ENCODE results near the gene TMEM151B.

Gene TMEM151B

DNA sequence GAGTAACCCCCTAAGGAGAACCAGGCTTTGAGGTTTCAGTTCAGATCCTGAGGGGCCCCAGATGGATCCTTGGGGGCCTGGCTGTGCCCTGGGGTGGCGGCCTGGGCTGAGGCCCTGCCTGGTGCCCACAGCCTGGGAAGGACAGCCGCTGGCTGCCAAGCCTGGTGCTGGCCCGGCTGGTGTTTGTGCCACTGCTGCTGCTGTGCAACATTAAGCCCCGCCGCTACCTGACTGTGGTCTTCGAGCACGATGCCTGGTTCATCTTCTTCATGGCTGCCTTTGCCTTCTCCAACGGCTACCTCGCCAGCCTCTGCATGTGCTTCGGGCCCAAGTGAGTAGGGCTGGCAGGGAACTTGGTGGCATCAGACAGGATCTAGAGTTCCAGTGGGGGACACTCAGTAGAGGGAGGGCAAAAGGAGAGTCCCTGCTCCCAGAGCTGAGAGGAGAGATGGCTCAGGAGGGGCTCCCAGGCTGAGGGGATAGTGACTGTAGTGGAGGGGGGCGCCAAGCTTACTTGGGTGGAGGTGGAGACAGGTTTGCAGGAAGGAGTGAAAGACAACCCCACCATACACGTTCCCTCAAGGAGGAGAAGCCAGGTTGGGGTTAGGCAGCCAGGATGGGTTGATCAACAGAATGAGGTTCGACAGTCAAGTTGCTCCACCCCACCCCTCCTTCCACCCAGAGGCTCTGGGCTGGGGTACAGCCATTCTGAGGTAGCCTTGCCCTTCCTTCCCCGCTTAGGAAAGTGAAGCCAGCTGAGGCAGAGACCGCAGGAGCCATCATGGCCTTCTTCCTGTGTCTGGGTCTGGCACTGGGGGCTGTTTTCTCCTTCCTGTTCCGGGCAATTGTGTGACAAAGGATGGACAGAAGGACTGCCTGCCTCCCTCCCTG, 37.3 kb upstream of the TMEM151B start:
- no peak overlapping the region for H3K4me3 ChIP-seq (ENCODE audit: control insufficient read depth in 1 of 7, extremely low read depth in 1 of 7, insufficient read depth in 4 of 7, low read depth in 2 of 7, low read length in 6 of 7)
- no peak overlapping the region for H3K27ac ChIP-seq (ENCODE audit: insufficient read depth in 1 of 2, low read depth in 1 of 2, low read length in 2 of 2, poor library complexity in 1 of 2, severe bottlenecking in 2 of 2)
- ChIA-PET CTCF (interaction anchor here (0.7 to 6.3 kb wide), 14 partner anchors 9 to 134 kb away, joined by 3 to 96 read pairs (median 4); partner anchors contain the start of gene SLC29A1), POLR2A (interaction anchor here (0.7 to 1.7 kb wide), 3 partner anchors 9 to 152 kb away, joined by 3 to 4 read pairs (median 4); no protein-coding TSS in a partner anchor)
- peaks cover 0 to 40% (median 38%) of the 10 kb centered on the region in 4 experiments for H3K4me1 ChIP-seq (ENCODE audit: control extremely low read depth in 1 of 4, control insufficient read depth in 4 of 4, insufficient read depth in 4 of 4, low read length in 3 of 4)
- 80% methylated on average over 14 of the region's 16 CpGs for WGBS (ENCODE audit: insufficient coverage)
- no peaks in the 10 kb centered on the region for H3K9me3 ChIP-seq (ENCODE audit: control extremely low read depth in 1 of 5, control insufficient read depth in 4 of 5, insufficient read depth in 2 of 5, low read depth in 1 of 5, low read length in 4 of 5)
- H3K27me3 ChIP-seq (replicated peaks in 2 of 5; ENCODE audit: control insufficient read depth in 4 of 5, insufficient read depth in 5 of 5, low read length in 4 of 5), result no peaks in the 10 kb centered on the region
- peaks cover 2 to 65% (median 25%) of the 10 kb centered on the region in 4 experiments for H3K36me3 ChIP-seq (ENCODE audit: control insufficient read depth in 4 of 4, insufficient read depth in 4 of 4, low read length in 3 of 4)
- peak in 2 of 3 donors; percentile 57 to 67 for DNase-seq

GRCh38 chr6:44233567-44234100, 36.6 kb upstream of the TMEM151B start:
- Histone ChIP-seq H3K27me3 (replicated peaks in 2 of 5; ENCODE audit: control insufficient read depth in 4 of 5, insufficient read depth in 5 of 5, low read length in 4 of 5) (no peaks in the 10 kb centered on the region), H3K4me1 (ENCODE audit: control extremely low read depth in 1 of 4, control insufficient read depth in 4 of 4, insufficient read depth in 4 of 4, low read length in 3 of 4) (peaks cover 0 to 42% (median 40%) of the 10 kb centered on the region in 4 experiments), H3K36me3 (ENCODE audit: control insufficient read depth in 4 of 4, insufficient read depth in 4 of 4, low read length in 3 of 4) (peaks cover 2 to 58% (median 25%) of the 10 kb centered on the region in 4 experiments), H3K27ac (ENCODE audit: insufficient read depth in 1 of 2, low read depth in 1 of 2, low read length in 2 of 2, poor library complexity in 1 of 2, severe bottlenecking in 2 of 2) (no peak overlapping the region), H3K9me3 (ENCODE audit: control extremely low read depth in 1 of 5, control insufficient read depth in 4 of 5, insufficient read depth in 2 of 5, low read depth in 1 of 5, low read length in 4 of 5) (no peaks in the 10 kb centered on the region), H3K4me3 (ENCODE audit: control insufficient read depth in 1 of 7, extremely low read depth in 1 of 7, insufficient read depth in 4 of 7, low read depth in 2 of 7, low read length in 6 of 7) (no peak overlapping the region)
- 42% methylated on average over 10 of the region's 14 CpGs for WGBS (ENCODE audit: insufficient coverage)
- CTCF ChIA-PET, result interaction anchor here (0.7 to 6.3 kb wide), 26 partner anchors 10 to 142 kb away, joined by 3 to 96 read pairs (median 4); partner anchors contain the start of genes HSP90AB1, MYMX and SLC29A1
- no peak for DNase-seq
- POLR2A ChIA-PET, result interaction anchor here (0.7 to 1.7 kb wide), 4 partner anchors 9 to 31 kb away, joined by 3 to 5 read pairs (median 4); no protein-coding TSS in a partner anchor

DNA sequence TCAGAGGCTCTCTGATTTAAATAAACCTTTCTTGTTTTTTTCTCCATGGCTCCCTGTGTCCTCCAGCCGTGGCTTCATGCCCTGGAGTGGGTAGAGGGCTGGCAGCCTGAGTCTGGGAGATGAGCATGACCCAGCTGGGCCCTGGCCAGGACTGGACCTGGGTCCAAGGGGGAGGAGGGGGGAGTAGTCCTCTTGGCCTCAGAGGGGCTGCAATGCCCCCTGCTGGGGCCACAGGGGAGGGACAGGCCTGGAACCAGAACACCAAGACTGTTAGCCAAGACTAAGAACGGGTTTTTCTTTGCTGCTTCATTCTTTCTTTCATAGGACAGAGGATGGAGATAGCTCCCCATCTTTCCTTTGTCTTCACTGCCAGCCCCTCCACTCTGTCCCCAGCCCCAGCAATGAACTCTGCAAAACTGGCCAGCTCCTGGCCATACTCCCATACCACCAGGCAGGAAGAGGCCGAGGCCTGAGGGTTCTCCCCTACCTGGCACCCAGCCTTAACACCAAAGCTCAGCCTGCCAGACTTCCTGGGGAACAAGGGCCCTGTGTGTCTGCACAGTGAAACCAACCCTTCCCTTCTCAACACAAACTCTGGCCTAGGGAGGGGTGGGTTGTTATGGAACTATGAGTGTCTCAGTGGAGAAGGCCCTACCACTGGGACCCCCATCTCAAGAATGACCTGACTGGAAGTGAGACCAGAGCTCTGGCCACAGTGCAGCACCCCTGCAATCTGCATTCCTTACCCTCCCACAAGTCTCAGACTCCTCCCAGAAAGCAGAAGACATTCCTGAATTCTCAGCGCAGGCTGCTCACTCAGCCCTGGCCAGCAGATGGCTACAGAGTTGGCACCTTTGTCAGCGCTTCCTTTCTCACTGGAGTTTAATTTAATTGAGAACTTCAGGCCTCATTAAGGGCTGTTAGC, 35.9 kb upstream of the TMEM151B start:
- peak; percentile 50 to 63 (median 62) for DNase-seq
- no peaks in the 10 kb centered on the region for H3K27me3 ChIP-seq (replicated peaks in 2 of 5; ENCODE audit: control insufficient read depth in 4 of 5, insufficient read depth in 5 of 5, low read length in 4 of 5)

GRCh38 chr6:44235269-44235668, 35.0 kb upstream of the TMEM151B start:
- Histone ChIP-seq H3K4me3 (ENCODE audit: control insufficient read depth in 1 of 7, extremely low read depth in 1 of 7, insufficient read depth in 4 of 7, low read depth in 2 of 7, low read length in 6 of 7) (no peak overlapping the region), H3K36me3 (ENCODE audit: control insufficient read depth in 4 of 4, insufficient read depth in 4 of 4, low read length in 3 of 4) (peaks cover 2 to 42% (median 13%) of the 10 kb centered on the region in 4 experiments), H3K9me3 (ENCODE audit: control extremely low read depth in 1 of 5, control insufficient read depth in 4 of 5, insufficient read depth in 2 of 5, low read depth in 1 of 5, low read length in 4 of 5) (no peaks in the 10 kb centered on the region), H3K27me3 (replicated peaks in 2 of 5; ENCODE audit: control insufficient read depth in 4 of 5, insufficient read depth in 5 of 5, low read length in 4 of 5) (no peaks in the 10 kb centered on the region), H3K27ac (ENCODE audit: insufficient read depth in 1 of 2, low read depth in 1 of 2, low read length in 2 of 2, poor library complexity in 1 of 2, severe bottlenecking in 2 of 2) (no peak overlapping the region), H3K4me1 (ENCODE audit: control extremely low read depth in 1 of 4, control insufficient read depth in 4 of 4, insufficient read depth in 4 of 4, low read length in 3 of 4) (peaks cover 0 to 42% (median 40%) of the 10 kb centered on the region in 4 experiments)
- POLR2A ChIA-PET, result no interaction called here
- DNase-seq, result no peak
- CTCF ChIA-PET, result interaction anchor here (1.0 to 6.3 kb wide), 22 partner anchors 10 to 137 kb away, joined by 3 to 96 read pairs (median 6); partner anchors contain the start of genes HSP90AB1, MYMX and SLC29A1
- WGBS (ENCODE audit: insufficient coverage), result 94% methylated on average over 5 of the region's 6 CpGs

More for the DNA sequence above, 35.9 kb upstream of the TMEM151B start:
- Histone ChIP-seq H3K4me1 (ENCODE audit: control extremely low read depth in 1 of 4, control insufficient read depth in 4 of 4, insufficient read depth in 4 of 4, low read length in 3 of 4) (peaks cover 0 to 42% (median 40%) of the 10 kb centered on the region in 4 experiments), H3K4me3 (ENCODE audit: control insufficient read depth in 1 of 7, extremely low read depth in 1 of 7, insufficient read depth in 4 of 7, low read depth in 2 of 7, low read length in 6 of 7) (no peak overlapping the region), H3K27ac (ENCODE audit: insufficient read depth in 1 of 2, low read depth in 1 of 2, low read length in 2 of 2, poor library complexity in 1 of 2, severe bottlenecking in 2 of 2) (no peak overlapping the region), H3K36me3 (ENCODE audit: control insufficient read depth in 4 of 4, insufficient read depth in 4 of 4, low read length in 3 of 4) (peaks cover 2 to 51% (median 20%) of the 10 kb centered on the region in 4 experiments), H3K9me3 (ENCODE audit: control extremely low read depth in 1 of 5, control insufficient read depth in 4 of 5, insufficient read depth in 2 of 5, low read depth in 1 of 5, low read length in 4 of 5) (no peaks in the 10 kb centered on the region)
- WGBS (ENCODE audit: insufficient coverage), result 61% methylated on average over 4 of the region's 5 CpGs
- ChIA-PET CTCF (interaction anchor here (0.8 to 6.3 kb wide), 29 partner anchors 10 to 143 kb away, joined by 3 to 96 read pairs (median 4); partner anchors contain the start of genes HSP90AB1, MYMX and SLC29A1), POLR2A (interaction anchor here (0.7 to 1.7 kb wide), 4 partner anchors 10 to 30 kb away, joined by 3 to 5 read pairs (median 4); no protein-coding TSS in a partner anchor)

- CTCF ChIA-PET, result interaction anchor here (0.8 to 6.3 kb wide), 13 partner anchors 9 to 137 kb away, joined by 3 to 96 read pairs (median 13); partner anchors contain the start of genes HSP90AB1 and SLC29A1
- WGBS (ENCODE audit: insufficient coverage), result 100% methylated on average over 5 of the region's 6 CpGs
- POLR2A ChIA-PET, result interaction anchor here (0.6 to 0.9 kb wide), 2 partner anchors 9 to 11 kb away, joined by 3 to 4 read pairs; partner anchors contain the start of gene HSP90AB1
- Histone ChIP-seq H3K4me3 (ENCODE audit: control insufficient read depth in 1 of 7, extremely low read depth in 1 of 7, insufficient read depth in 4 of 7, low read depth in 2 of 7, low read length in 6 of 7) (no peak overlapping the region), H3K27ac (ENCODE audit: insufficient read depth in 1 of 2, low read depth in 1 of 2, low read length in 2 of 2, poor library complexity in 1 of 2, severe bottlenecking in 2 of 2) (no peak overlapping the region), H3K4me1 (ENCODE audit: control extremely low read depth in 1 of 4, control insufficient read depth in 4 of 4, insufficient read depth in 4 of 4, low read length in 3 of 4) (peaks cover 0 to 42% (median 40%) of the 10 kb centered on the region in 4 experiments), H3K36me3 (ENCODE audit: control insufficient read depth in 4 of 4, insufficient read depth in 4 of 4, low read length in 3 of 4) (peaks cover 2 to 35% (median 6%) of the 10 kb centered on the region in 4 experiments), H3K27me3 (replicated peaks in 2 of 5; ENCODE audit: control insufficient read depth in 4 of 5, insufficient read depth in 5 of 5, low read length in 4 of 5) (no peaks in the 10 kb centered on the region), H3K9me3 (ENCODE audit: control extremely low read depth in 1 of 5, control insufficient read depth in 4 of 5, insufficient read depth in 2 of 5, low read depth in 1 of 5, low read length in 4 of 5) (no peaks in the 10 kb centered on the region)
- DNase-seq, result no peak
These were observed 34.2 kb upstream of the TMEM151B start for GRCh38 chr6:44235891-44236516.
